ENCODE results near the gene FANCI. TPM values are rescaled to one million over a fixed set of nuclear protein-coding genes. Genes with fewer than 3 reads are reported as not detected.

FANCI gene
- total and polyA plus RNA-seq, 10 donors = 4.4 to 19.4 (median 13.7) TPM

- intact Hi-C loops (cut with DNase I; ENCODE audit: low total_unique reads) = no loop called here
- 83 to 90% (median 85%) methylated on average over 5 of the region's 5 CpGs for WGBS, 5 donors
These were observed 32.1 kb upstream of the FANCI start for GRCh38 chr15:89211678-89212170.

DNA sequence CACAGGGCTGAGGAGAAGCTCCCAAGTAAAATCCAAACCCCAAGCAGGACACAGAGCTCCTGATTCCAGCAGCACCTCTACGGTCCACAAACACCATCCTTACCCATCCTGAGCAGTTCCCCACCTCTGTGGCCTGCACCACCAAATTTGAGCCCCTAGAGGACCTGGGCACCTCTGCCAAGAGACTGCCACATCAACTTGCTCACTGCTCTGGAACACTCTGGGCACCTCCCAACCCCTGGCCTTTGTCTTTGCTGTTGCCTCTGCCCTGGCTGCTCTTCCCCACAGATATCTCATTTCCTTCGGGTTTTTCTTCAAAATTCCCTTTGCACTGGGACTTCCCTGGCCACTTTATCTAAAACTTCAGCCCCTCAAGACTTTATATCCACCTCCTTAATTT, 28.2 kb upstream of the FANCI start:
- 76 to 89% (median 86%) methylated on average over 1 to 2 of the region's 2 CpGs for WGBS, 5 donors
- intact Hi-C loops (cut with DNase I; ENCODE audit: low total_unique reads) = no loop called here
- Histone ChIP-seq H3K36me3 (no peaks in the 10 kb centered on the region), H3K27ac (no peak overlapping the region), H3K4me1 (no peaks in the 10 kb centered on the region), H3K4me3 (no peak overlapping the region), H3K9me3 (no peaks in the 10 kb centered on the region), H3K27me3 (replicated peaks in 1 of 7) (no peaks in the 10 kb centered on the region)
- no peak for DNase-seq
- no peak for TF ChIP-seq POLR2A (IDR thresholded peaks at IDR 0.05)
- TF ChIP-seq POLR2AphosphoS5 (IDR thresholded peaks at IDR 0.05) = no peak
- TF ChIP-seq, protein P1, sequence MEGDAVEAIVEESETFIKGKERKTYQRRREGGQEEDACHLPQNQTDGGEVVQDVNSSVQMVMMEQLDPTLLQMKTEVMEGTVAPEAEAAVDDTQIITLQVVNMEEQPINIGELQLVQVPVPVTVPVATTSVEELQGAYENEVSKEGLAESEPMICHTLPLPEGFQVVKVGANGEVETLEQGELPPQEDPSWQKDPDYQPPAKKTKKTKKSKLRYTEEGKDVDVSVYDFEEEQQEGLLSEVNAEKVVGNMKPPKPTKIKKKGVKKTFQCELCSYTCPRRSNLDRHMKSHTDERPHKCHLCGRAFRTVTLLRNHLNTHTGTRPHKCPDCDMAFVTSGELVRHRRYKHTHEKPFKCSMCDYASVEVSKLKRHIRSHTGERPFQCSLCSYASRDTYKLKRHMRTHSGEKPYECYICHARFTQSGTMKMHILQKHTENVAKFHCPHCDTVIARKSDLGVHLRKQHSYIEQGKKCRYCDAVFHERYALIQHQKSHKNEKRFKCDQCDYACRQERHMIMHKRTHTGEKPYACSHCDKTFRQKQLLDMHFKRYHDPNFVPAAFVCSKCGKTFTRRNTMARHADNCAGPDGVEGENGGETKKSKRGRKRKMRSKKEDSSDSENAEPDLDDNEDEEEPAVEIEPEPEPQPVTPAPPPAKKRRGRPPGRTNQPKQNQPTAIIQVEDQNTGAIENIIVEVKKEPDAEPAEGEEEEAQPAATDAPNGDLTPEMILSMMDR (IDR thresholded peaks at IDR 0.05 in 8 of 11, conservative IDR thresholded peaks at IDR 0.05 in 3 of 11) = no peak

More at GRCh38 chr15:89211678-89212170, 32.1 kb upstream of the FANCI start:
- no peak for DNase-seq
- H3K4me1 ChIP-seq = peaks cover 0 to 7% (median 5%) of the 10 kb centered on the region in 6 donors
- no peak overlapping the region for H3K27ac ChIP-seq
- no peaks in the 10 kb centered on the region for H3K27me3 ChIP-seq (replicated peaks in 1 of 7)
- no peak overlapping the region for H3K4me3 ChIP-seq
- no peaks in the 10 kb centered on the region for H3K36me3 ChIP-seq
- no peak for TF ChIP-seq POLR2AphosphoS5 (IDR thresholded peaks at IDR 0.05)
- TF ChIP-seq, protein P1 (IDR thresholded peaks at IDR 0.05 in 8 of 11, conservative IDR thresholded peaks at IDR 0.05 in 3 of 11) = no peak
- H3K9me3 ChIP-seq = no peaks in the 10 kb centered on the region

DNA sequence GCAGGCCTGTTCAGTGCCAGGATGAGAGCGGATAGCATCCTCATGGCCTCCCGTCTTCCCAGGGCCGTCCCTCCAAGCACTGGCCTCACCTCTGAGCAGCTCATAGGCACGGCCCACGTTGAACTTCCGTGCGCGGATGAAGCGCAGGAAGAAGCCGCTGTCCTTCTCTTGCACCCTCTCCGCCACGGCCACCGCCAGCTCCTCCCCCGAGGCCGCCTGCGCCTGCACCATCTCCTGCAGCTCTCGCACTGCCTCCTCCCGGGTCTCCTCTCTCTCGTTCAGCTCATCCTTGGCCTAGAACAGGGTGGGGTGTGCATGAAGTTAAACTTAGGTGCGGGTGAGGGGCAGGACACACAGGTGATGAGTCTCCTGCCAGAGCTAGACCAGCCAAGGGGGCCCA, 26.7 kb upstream of the FANCI start:
- WGBS, 5 donors = 88 to 96% (median 90%) methylated on average over 20 of the region's 20 CpGs
- H3K4me1 ChIP-seq = no peaks in the 10 kb centered on the region
- DNase-seq = no peak

DNA sequence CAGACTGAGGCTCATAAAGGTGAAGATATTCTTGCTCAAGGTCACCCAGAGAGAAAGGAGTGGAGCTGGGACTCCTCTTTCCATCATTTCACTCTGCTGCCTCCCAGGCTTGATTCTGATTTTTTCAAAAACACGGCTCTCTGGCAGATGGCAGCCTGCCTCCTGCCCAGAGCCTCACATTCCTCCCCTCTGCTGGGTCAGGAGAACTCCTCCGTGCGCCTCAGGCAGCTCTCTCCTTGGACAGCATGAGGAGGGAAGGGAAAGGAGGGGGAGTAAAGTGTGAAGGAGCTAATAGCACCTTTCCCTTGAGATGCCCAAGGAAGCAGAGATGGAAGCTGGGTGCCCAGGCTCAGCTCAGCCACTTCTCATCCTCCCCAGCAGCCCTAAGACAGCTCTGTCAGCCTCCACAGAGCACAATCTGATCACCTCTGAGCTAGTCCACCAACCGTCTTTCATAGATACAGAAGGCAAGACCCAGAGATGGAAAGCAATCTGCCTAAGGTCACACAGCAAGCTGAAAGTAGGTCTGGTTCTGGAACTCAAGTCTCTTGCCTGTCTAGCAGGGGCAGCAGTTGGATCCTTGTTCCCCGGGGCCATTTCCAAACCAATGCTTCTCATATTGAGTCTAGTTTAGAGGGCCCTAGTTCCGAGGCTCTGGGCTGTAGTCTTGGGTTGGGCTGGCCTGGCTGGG, 25.9 kb upstream of the FANCI start:
- no peak for DNase-seq
- no peaks in the 10 kb centered on the region for H3K27me3 ChIP-seq (replicated peaks in 1 of 7)
- H3K4me3 ChIP-seq = no peak overlapping the region
- no peaks in the 10 kb centered on the region for H3K36me3 ChIP-seq
- WGBS, 5 donors = 79 to 84% (median 81%) methylated on average over 5 to 6 of the region's 6 CpGs
- H3K9me3 ChIP-seq = no peaks in the 10 kb centered on the region
- no peak for TF ChIP-seq POLR2A (IDR thresholded peaks at IDR 0.05)
- no peak for TF ChIP-seq POLR2AphosphoS5 (IDR thresholded peaks at IDR 0.05)
- TF ChIP-seq, protein P1 (IDR thresholded peaks at IDR 0.05 in 8 of 11, conservative IDR thresholded peaks at IDR 0.05 in 3 of 11) = no peak
- intact Hi-C loops (cut with DNase I; ENCODE audit: low total_unique reads) = no loop called here
- no peak overlapping the region for H3K27ac ChIP-seq
- no peaks in the 10 kb centered on the region for H3K4me1 ChIP-seq

More for the DNA sequence above, 26.7 kb upstream of the FANCI start:
- H3K27me3 ChIP-seq (replicated peaks in 1 of 7) = no peaks in the 10 kb centered on the region
- TF ChIP-seq POLR2AphosphoS5 (IDR thresholded peaks at IDR 0.05) = peak in 1 of 3 donors; percentile 19
- TF ChIP-seq, protein P1 (IDR thresholded peaks at IDR 0.05 in 8 of 11, conservative IDR thresholded peaks at IDR 0.05 in 3 of 11) = no peak
- H3K36me3 ChIP-seq = no peaks in the 10 kb centered on the region
- intact Hi-C loops (cut with DNase I; ENCODE audit: low total_unique reads) = no loop called here
- no peak overlapping the region for H3K27ac ChIP-seq
- no peak overlapping the region for H3K4me3 ChIP-seq
- H3K9me3 ChIP-seq = no peaks in the 10 kb centered on the region
